Lung (tissue), 12 donors: Measurements from ENCODE around the gene ATAT1. TPM values are rescaled to one million over a fixed set of nuclear protein-coding genes. Genes with fewer than 3 reads are reported as not detected.

Experiments used
- ATAC-seq: fragments of 200-7000 bp; cut with Tn5 transposase; one replicate; pipeline ENCODE4 v1.9.1; 2020; ENCODE audit warnings: moderate number of reproducible peaks; ENCODE audit not compliant: insufficient read depth, low FRiP score
- DNase-seq, 3 donors: peaks; one replicate each; pipeline ENCODE4 v3.0.0-alpha.2; 2013 to 2017
- H3K27ac ChIP-seq, 2 donors: one replicate each; pipeline ENCODE4 v1.5.1; 2013; ENCODE audit warnings: mild to moderate bottlenecking in 2 of 2, moderate library complexity in 2 of 2, control low read depth in 1 of 2, inconsistent platforms in 1 of 2, low read depth in 1 of 2, low read length in 1 of 2
- H3K27me3 ChIP-seq, 3 donors: one replicate each; pipeline ENCODE4 v1.5.1; 2013; ENCODE audit warnings: low read length in 2 of 3; ENCODE audit not compliant: control insufficient read depth in 3 of 3, insufficient read depth in 3 of 3
- H3K36me3 ChIP-seq, 4 donors: one replicate each; pipeline ENCODE4 v1.5.1; 2013; ENCODE audit warnings: low read length in 4 of 4, mild to moderate bottlenecking in 1 of 4, moderate library complexity in 1 of 4; ENCODE audit not compliant: control insufficient read depth in 4 of 4, insufficient read depth in 4 of 4
- H3K4me1 ChIP-seq, 5 donors: one replicate each; pipeline ENCODE4 v1.5.1; 2013; ENCODE audit warnings: low read length in 5 of 5, mild to moderate bottlenecking in 2 of 5, moderate library complexity in 1 of 5; ENCODE audit not compliant: control insufficient read depth in 5 of 5, insufficient read depth in 5 of 5
- H3K4me3 ChIP-seq: one replicate; pipeline ENCODE4 v1.5.1; 2013; ENCODE audit warnings: mild to moderate bottlenecking, control low read depth, moderate library complexity
- H3K9ac ChIP-seq, 2 donors: one replicate each; pipeline ENCODE4 v1.5.1; 2013; ENCODE audit warnings: low read length in 2 of 2, control low read depth in 1 of 2; ENCODE audit not compliant: insufficient read depth in 1 of 2
- H3K9me3 ChIP-seq, 4 donors: one replicate each; pipeline ENCODE4 v1.5.1; 2013; ENCODE audit warnings: low read length in 3 of 4, mild to moderate bottlenecking in 1 of 4, moderate library complexity in 1 of 4; ENCODE audit not compliant: control insufficient read depth in 4 of 4, insufficient read depth in 3 of 4
- WGBS, 2 donors: extraction: QIAGEN DNeasy Blood & Tissue Kit; methylation state at CpG; one replicate each; pipeline ENCODE4 v1.1.7; 2013; 5-methylcytosine and 5-hydroxymethylcytosine counted together
- polyA plus RNA-seq, 2 donors: library from polyadenylated mRNA; stranded (reverse); fragments of 200-250 nt; gene quantifications; one replicate each; pipeline ENCODE4 v1.2.1, GENCODE V29; 2013
- total RNA-seq, 2 donors: library from RNA; depleted of rRNA in 1 of 2; stranded (reverse); fragments of >200 nt in 1 of 2; gene quantifications; one replicate each; pipeline ENCODE4 v1.2.1, GENCODE V29; 2014 to 2021
- TF ChIP-seq, protein P1 (sequence below): IDR thresholded peaks from 2 replicates; pipeline ENCODE4 v1.5.1; 2012; ENCODE audit warnings: mild to moderate bottlenecking; ENCODE audit errors: control extremely low read depth, extremely low read depth
- donor health status: control.
- donor health status: control.
- donor health status: Bipolar disorder and iron deficiency.
- donor health status: healthy.
- donor health status: DM: yes; HTN: yes; CAD: no.

ATAT1 gene
- total and polyA plus RNA-seq, 4 donors: 5.5 to 13.3 (median 7.9) TPM

DNA sequence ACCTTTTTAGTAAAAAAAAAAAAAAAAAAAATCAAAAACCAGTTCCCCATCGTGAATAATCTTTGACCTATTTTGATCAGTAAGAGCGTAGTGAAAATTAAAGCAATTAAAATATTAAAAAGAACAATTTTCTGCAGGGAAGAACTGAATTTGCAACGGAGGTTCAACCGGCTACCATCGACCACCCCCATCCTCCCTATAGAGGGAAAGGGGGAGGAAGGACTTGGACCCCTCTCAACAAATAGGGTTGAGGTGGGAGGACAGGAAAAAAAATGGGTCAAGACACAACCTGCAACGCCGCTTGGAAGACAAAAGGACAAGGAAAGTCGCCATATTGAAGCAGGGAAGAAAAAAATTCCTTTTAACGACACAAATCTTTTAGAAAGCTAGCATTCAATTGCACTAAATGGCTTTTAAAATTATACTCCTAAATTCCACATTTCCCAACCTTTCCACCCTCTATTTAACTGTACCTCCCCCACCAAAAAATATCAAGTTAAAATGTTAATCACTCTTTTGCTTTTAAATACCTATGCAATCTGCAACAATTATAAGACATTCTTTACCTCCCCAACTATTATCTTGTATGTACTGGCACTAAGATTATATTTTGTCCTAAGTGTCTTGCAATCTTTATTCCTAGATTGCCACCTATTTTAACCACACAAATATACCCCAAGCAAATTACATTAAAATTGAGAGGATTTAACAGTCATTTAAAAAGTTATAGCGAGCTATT lies 11.3 kb upstream of the ATAT1 start:
- H3K4me3 ChIP-seq: peak overlapping the region; percentile 79
- 0% methylated on average over 10 of the region's 10 CpGs for WGBS, 2 donors
- TF ChIP-seq, protein P1, sequence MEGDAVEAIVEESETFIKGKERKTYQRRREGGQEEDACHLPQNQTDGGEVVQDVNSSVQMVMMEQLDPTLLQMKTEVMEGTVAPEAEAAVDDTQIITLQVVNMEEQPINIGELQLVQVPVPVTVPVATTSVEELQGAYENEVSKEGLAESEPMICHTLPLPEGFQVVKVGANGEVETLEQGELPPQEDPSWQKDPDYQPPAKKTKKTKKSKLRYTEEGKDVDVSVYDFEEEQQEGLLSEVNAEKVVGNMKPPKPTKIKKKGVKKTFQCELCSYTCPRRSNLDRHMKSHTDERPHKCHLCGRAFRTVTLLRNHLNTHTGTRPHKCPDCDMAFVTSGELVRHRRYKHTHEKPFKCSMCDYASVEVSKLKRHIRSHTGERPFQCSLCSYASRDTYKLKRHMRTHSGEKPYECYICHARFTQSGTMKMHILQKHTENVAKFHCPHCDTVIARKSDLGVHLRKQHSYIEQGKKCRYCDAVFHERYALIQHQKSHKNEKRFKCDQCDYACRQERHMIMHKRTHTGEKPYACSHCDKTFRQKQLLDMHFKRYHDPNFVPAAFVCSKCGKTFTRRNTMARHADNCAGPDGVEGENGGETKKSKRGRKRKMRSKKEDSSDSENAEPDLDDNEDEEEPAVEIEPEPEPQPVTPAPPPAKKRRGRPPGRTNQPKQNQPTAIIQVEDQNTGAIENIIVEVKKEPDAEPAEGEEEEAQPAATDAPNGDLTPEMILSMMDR: no peak
- peak overlapping the region; percentile 100 for H3K9ac ChIP-seq
- peak; percentile 84 to 96 (median 95) for DNase-seq
- H3K36me3 ChIP-seq: peaks cover 3 to 23% (median 12%) of the 10 kb centered on the region in 4 donors
- H3K27me3 ChIP-seq: no peaks in the 10 kb centered on the region
- H3K27ac ChIP-seq: peak overlapping the region; percentile 99 to 100
- H3K4me1 ChIP-seq: peaks cover 0 to 40% (median 20%) of the 10 kb centered on the region in 5 donors
- ATAC-seq: no peak
- H3K9me3 ChIP-seq: no peaks in the 10 kb centered on the region

DNA sequence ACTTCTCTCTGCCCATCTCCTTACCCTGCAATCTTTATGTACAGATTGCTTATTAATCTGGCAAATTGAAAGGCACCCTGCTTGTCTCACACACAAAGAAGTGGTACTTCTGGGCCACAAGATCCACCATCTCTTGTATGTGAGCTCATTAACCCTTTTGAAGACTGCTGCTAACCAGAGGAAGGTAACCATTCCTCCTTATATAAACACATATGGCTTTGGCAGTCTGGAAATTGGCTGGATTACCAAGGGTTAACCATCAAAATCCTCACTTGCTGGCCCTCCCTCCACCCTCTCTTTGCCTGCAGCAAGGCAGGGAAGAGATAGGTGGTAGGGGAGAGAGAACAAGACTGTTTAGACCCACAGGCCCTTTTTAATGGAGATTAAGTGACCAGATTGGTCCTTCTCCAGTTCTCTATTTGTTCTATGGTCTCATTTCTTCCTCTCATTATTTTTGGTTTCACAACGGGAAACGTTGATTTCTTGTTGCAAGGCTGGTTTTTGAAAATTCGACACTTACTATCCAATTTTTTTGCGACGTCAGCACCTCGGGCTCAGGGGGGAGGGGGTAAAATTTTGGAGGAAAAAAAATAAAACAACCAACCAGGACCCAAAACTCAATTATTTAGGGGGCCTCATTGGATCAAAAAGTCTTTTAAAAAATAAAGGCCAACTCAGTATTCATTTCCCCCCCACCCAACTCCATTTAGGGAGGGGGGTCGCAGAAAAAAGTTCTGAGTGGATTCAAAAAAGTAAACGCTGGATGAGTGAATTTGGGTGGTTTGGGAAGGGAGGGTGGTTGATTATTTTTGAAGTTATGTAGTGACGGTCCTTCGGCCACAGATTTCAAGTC lies 10.5 kb upstream of the ATAT1 start:
- DNase-seq (peak; percentile 57 to 79 (median 79)), ATAC-seq (no peak)
- Histone ChIP-seq H3K27ac (peak overlapping the region; percentile 98 to 100), H3K9ac (peak overlapping the region; percentile 100), H3K4me1 (peaks cover 0 to 40% (median 16%) of the 10 kb centered on the region in 5 donors), H3K4me3 (peak overlapping the region; percentile 79), H3K9me3 (no peaks in the 10 kb centered on the region), H3K27me3 (no peaks in the 10 kb centered on the region), H3K36me3 (peaks cover 3 to 25% (median 12%) of the 10 kb centered on the region in 4 donors)
- 0% methylated on average over 10 of the region's 10 CpGs for WGBS, 2 donors
- TF ChIP-seq, protein P1: no peak

DNA sequence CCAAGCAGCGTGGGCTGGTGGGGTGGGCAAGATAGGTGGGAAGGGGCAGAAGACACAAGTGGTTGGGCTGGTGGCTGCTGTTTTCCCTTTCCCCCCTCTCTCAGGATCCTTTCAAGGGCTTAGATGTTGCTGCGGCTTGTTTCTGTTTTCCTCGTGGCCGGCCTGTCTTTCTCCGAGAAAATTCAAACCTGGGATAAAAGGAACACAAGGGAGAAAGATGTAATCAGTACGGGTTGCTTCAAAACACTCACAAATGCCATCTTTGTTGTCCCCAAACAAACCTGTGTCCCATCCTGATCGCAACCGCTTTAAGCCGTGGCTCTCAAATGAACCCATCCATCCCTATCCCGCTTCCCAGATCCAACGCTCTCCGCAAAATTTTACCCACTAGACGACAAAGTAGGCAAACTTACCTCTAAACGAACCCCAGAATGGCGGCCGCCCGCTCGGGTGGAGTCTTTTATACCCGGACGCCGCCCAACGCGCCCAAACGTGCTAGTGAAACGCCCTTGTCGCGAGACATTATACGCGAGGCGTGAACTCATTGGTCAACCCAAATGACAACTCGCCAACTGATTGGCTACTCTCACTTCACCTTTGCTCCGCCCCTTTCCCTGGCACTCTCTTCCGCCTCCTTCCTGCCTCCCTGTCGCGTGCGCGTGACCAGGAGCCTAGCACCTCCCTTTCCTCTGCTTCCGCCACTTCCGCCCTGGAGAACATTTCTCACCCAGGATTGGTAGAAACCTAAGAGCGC lies 9.7 kb upstream of the ATAT1 start, which contains the start of gene PPP1R10:
PPP1R10 (minus strand) TSS at position 433 of the 754 bp plus-strand sequence. CDS start 7,299 bp downstream, outside the sequence.
- Histone ChIP-seq H3K9ac (peak within 1 kb of the TSS; percentile 100), H3K36me3 (peaks cover 3 to 32% (median 13%) of the 10 kb centered on the region in 4 donors), H3K4me3 (peak within 1 kb of the TSS; percentile 79), H3K9me3 (no peaks in the 10 kb centered on the region), H3K4me1 (peaks cover 0 to 34% (median 16%) of the 10 kb centered on the region in 5 donors), H3K27me3 (no peaks in the 10 kb centered on the region), H3K27ac (peak within 1 kb of the TSS; percentile 98 to 100)
- peak; percentile 84 for ATAC-seq
- DNase-seq: peak; percentile 100
- WGBS, 2 donors: 0% methylated on average over 40 of the region's 40 CpGs
- TF ChIP-seq, protein P1: no peak
